GM12865 (cell line): ENCODE results near the gene RYR1.
"Not testable (repeated sequence)": the region's sequence is repeated elsewhere in the genome, so short reads cannot be mapped to it uniquely, and the experiment has no call there.

ENCODE experiments used
- DNase-seq: peaks from one replicate; pipeline ENCODE4 v3.0.0; 2010; ENCODE audit warnings: low read depth
- H3K4me3 ChIP-seq: 2 replicates; pipeline ENCODE4 v1.5.1; 2011; ENCODE audit warnings: mild to moderate bottlenecking, low read depth, low read length, control low read depth
- CTCF ChIP-seq: IDR thresholded peaks from 2 replicates; pipeline ENCODE4 v1.5.1; 2011; ENCODE audit warnings: low read length, control low read depth, low read depth, inconsistent platforms; ENCODE audit not compliant: insufficient read depth; ENCODE audit errors: missing control alignments

Gene RYR1

GRCh38 chr19:38506723-38507550, 73.4 kb downstream of the RYR1 start:
- DNase-seq = peak; percentile 80
- no peak for TF ChIP-seq CTCF
- H3K4me3 ChIP-seq = no peak overlapping the region

GRCh38 chr19:38507551-38508127, 74.1 kb downstream of the RYR1 start:
- no peak for TF ChIP-seq CTCF
- no peak overlapping the region for H3K4me3 ChIP-seq
- no peak for DNase-seq

GRCh38 chr19:38508507-38508906, 75.0 kb downstream of the RYR1 start:
- H3K4me3 ChIP-seq = no peak overlapping the region

GRCh38 chr19:38509027-38509426, 75.5 kb downstream of the RYR1 start:
- DNase-seq = no peak
- no peak overlapping the region for H3K4me3 ChIP-seq
- TF ChIP-seq CTCF = no peak

More at GRCh38 chr19:38508507-38508906, 75.0 kb downstream of the RYR1 start:
- TF ChIP-seq CTCF = no peak
- DNase-seq = no peak

GRCh38 chr19:38511074-38511708, 77.7 kb downstream of the RYR1 start:
- DNase-seq = no peak
- TF ChIP-seq CTCF = no peak
- no peak overlapping the region for H3K4me3 ChIP-seq

- no peak overlapping the region for H3K4me3 ChIP-seq
- TF ChIP-seq CTCF = no peak
These were observed 78.8 kb downstream of the RYR1 start for GRCh38 chr19:38512277-38512676.

GRCh38 chr19:38513156-38513555, 79.7 kb downstream of the RYR1 start:
- not testable (repeated sequence) for H3K4me3 ChIP-seq
- peak; percentile 42 for DNase-seq

More at GRCh38 chr19:38512277-38512676, 78.8 kb downstream of the RYR1 start:
- DNase-seq = no peak
